ENCODE data around the gene PARD3. TPM values are rescaled to one million over a fixed set of nuclear protein-coding genes. Genes with fewer than 3 reads are reported as not detected.

The PARD3 gene
- polyA plus RNA-seq, 1 donor from 2014 or later = 12.4 TPM

DNA sequence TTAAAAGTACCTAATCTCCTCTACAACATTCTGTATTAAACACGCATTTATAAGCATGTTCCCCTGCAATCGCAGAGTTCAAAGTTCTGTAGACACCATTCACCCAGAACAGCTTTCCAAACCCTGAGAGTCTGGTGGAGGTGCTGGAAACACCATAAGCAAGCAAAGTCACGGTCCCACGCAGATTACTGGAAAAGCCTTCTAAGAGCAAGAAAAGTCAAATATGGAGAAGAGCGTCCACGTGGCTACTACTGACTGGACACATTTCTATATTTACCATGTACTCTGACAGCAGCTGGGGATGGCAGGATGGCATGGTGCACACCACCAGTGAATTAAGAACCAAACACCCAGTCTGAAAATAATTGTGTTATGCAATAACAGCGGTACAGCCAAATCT is 97.7 kb downstream of the PARD3 start:
- H3K27ac ChIP-seq (ENCODE audit: low read length) = no peak overlapping the region
- H3K4me3 ChIP-seq (ENCODE audit: low read length) = no peak overlapping the region
- no peaks in the 10 kb centered on the region for H3K9me3 ChIP-seq (ENCODE audit: low read length)
- no peak for TF ChIP-seq POLR2AphosphoS5 (IDR thresholded peaks at IDR 0.05)
- no peak for TF ChIP-seq EZH2 (IDR thresholded peaks at IDR 0.05; ENCODE audit: borderline replicate concordance, insufficient read depth, low read length, poor library complexity, severe bottlenecking)
- TF ChIP-seq MXI1 (conservative IDR thresholded peaks at IDR 0.05; ENCODE audit: poor library complexity, severe bottlenecking) = no peak
- no peak for TF ChIP-seq EP300 (conservative IDR thresholded peaks at IDR 0.05; ENCODE audit: poor library complexity, severe bottlenecking)
- TF ChIP-seq TAF1 (IDR thresholded peaks at IDR 0.05; ENCODE audit: low read depth) = no peak
- no peak for TF ChIP-seq CTCF (IDR thresholded peaks at IDR 0.05; ENCODE audit: poor library complexity, severe bottlenecking)
- no peak for TF ChIP-seq SMC3 (conservative IDR thresholded peaks at IDR 0.05; ENCODE audit: poor library complexity)
- H3F3A ChIP-seq (ENCODE audit: insufficient read depth, low read length, poor library complexity, severe bottlenecking) = no peaks in the 10 kb centered on the region
- H4K20me1 ChIP-seq (ENCODE audit: insufficient read depth) = no peaks in the 10 kb centered on the region
- no peak overlapping the region for H3K9ac ChIP-seq (ENCODE audit: low read length)
- peaks cover 19% of the 10 kb centered on the region for H3K79me2 ChIP-seq (replicated peaks; ENCODE audit: insufficient read depth, low read length)
- no peak overlapping the region for H2AFZ ChIP-seq (ENCODE audit: low read depth, low read length)
- H3K36me3 ChIP-seq (ENCODE audit: insufficient read depth, low read length) = no peaks in the 10 kb centered on the region
- no peaks in the 10 kb centered on the region for H3K27me3 ChIP-seq (ENCODE audit: insufficient read depth, low read depth, low read length)
- H3K9me2 ChIP-seq (ENCODE audit: insufficient read depth, low read length) = no peaks in the 10 kb centered on the region
- no peak overlapping the region for H3K4me2 ChIP-seq (ENCODE audit: low read length)

- Histone ChIP-seq H2AFZ (ENCODE audit: low read depth, low read length) (no peak overlapping the region), H3K4me2 (ENCODE audit: low read length) (no peak overlapping the region), H3K4me3 (ENCODE audit: low read length) (no peak overlapping the region), H3F3A (ENCODE audit: insufficient read depth, low read length, poor library complexity, severe bottlenecking) (no peaks in the 10 kb centered on the region), H3K36me3 (ENCODE audit: insufficient read depth, low read length) (no peaks in the 10 kb centered on the region), H3K9ac (ENCODE audit: low read length) (no peak overlapping the region), H3K27me3 (ENCODE audit: insufficient read depth, low read depth, low read length) (no peaks in the 10 kb centered on the region), H4K20me1 (ENCODE audit: insufficient read depth) (no peaks in the 10 kb centered on the region), H3K27ac (ENCODE audit: low read length) (no peak overlapping the region), H3K9me3 (ENCODE audit: low read length) (no peaks in the 10 kb centered on the region), H3K9me2 (ENCODE audit: insufficient read depth, low read length) (no peaks in the 10 kb centered on the region), H3K79me2 (replicated peaks; ENCODE audit: insufficient read depth, low read length) (peaks cover 15% of the 10 kb centered on the region)
- no peak for TF ChIP-seq MXI1 (conservative IDR thresholded peaks at IDR 0.05; ENCODE audit: poor library complexity, severe bottlenecking)
Measured at GRCh38 chr10:34716958-34717357, 98.1 kb downstream of the PARD3 start.

- H3K79me2 ChIP-seq (replicated peaks; ENCODE audit: insufficient read depth, low read length) = peaks cover 20% of the 10 kb centered on the region
- TF ChIP-seq SMC3 (conservative IDR thresholded peaks at IDR 0.05; ENCODE audit: poor library complexity) (no peak), TAF1 (IDR thresholded peaks at IDR 0.05; ENCODE audit: low read depth) (no peak), CTCF (IDR thresholded peaks at IDR 0.05; ENCODE audit: poor library complexity, severe bottlenecking) (no peak), RAD21 (conservative IDR thresholded peaks at IDR 0.05) (no peak)
- TF ChIP-seq, protein P1, sequence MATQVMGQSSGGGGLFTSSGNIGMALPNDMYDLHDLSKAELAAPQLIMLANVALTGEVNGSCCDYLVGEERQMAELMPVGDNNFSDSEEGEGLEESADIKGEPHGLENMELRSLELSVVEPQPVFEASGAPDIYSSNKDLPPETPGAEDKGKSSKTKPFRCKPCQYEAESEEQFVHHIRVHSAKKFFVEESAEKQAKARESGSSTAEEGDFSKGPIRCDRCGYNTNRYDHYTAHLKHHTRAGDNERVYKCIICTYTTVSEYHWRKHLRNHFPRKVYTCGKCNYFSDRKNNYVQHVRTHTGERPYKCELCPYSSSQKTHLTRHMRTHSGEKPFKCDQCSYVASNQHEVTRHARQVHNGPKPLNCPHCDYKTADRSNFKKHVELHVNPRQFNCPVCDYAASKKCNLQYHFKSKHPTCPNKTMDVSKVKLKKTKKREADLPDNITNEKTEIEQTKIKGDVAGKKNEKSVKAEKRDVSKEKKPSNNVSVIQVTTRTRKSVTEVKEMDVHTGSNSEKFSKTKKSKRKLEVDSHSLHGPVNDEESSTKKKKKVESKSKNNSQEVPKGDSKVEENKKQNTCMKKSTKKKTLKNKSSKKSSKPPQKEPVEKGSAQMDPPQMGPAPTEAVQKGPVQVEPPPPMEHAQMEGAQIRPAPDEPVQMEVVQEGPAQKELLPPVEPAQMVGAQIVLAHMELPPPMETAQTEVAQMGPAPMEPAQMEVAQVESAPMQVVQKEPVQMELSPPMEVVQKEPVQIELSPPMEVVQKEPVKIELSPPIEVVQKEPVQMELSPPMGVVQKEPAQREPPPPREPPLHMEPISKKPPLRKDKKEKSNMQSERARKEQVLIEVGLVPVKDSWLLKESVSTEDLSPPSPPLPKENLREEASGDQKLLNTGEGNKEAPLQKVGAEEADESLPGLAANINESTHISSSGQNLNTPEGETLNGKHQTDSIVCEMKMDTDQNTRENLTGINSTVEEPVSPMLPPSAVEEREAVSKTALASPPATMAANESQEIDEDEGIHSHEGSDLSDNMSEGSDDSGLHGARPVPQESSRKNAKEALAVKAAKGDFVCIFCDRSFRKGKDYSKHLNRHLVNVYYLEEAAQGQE (IDR thresholded peaks at IDR 0.05; ENCODE audit: borderline replicate concordance) = no peak
- no peak overlapping the region for H3K27ac ChIP-seq (ENCODE audit: low read length)
- H3K4me3 ChIP-seq (ENCODE audit: low read length) = no peak overlapping the region
- no peaks in the 10 kb centered on the region for H3K27me3 ChIP-seq (ENCODE audit: insufficient read depth, low read depth, low read length)
- H3F3A ChIP-seq (ENCODE audit: insufficient read depth, low read length, poor library complexity, severe bottlenecking) = no peaks in the 10 kb centered on the region
- no peak overlapping the region for H3K9ac ChIP-seq (ENCODE audit: low read length)
- H3K9me3 ChIP-seq (ENCODE audit: low read length) = no peaks in the 10 kb centered on the region
- no peak overlapping the region for H3K4me2 ChIP-seq (ENCODE audit: low read length)
- H2AFZ ChIP-seq (ENCODE audit: low read depth, low read length) = no peak overlapping the region
- no peaks in the 10 kb centered on the region for H4K20me1 ChIP-seq (ENCODE audit: insufficient read depth)
- H3K9me2 ChIP-seq (ENCODE audit: insufficient read depth, low read length) = no peaks in the 10 kb centered on the region
- no peaks in the 10 kb centered on the region for H3K36me3 ChIP-seq (ENCODE audit: insufficient read depth, low read length)
Measured at GRCh38 chr10:34716234-34716633, 98.9 kb downstream of the PARD3 start.
